ENCODE results near the gene GOLIM4.
"Not testable (repeated sequence)": the region's sequence is repeated elsewhere in the genome, so short reads cannot be mapped to it uniquely, and the experiment has no call there.

GOLIM4 gene

GRCh38 chr3:168047190-168047795 lies 48.4 kb downstream of the GOLIM4 start:
- DNase-seq (ENCODE audit: low spot score): peak; percentile 56

GRCh38 chr3:168044049-168044448 lies 51.7 kb downstream of the GOLIM4 start:
- DNase-seq (ENCODE audit: low spot score): no peak

- peak; percentile 60 for DNase-seq (ENCODE audit: low spot score)
Measured at GRCh38 chr3:168040607-168041208, 55.0 kb downstream of the GOLIM4 start.

GRCh38 chr3:168037020-168037419 lies 58.7 kb downstream of the GOLIM4 start:
- no peak for DNase-seq (ENCODE audit: low spot score)

GRCh38 chr3:168036619-168037018 lies 59.1 kb downstream of the GOLIM4 start:
- no peak for DNase-seq (ENCODE audit: low spot score)

GRCh38 chr3:168034152-168034928 lies 61.4 kb downstream of the GOLIM4 start:
- DNase-seq (ENCODE audit: low spot score): peak; percentile 38

- DNase-seq (ENCODE audit: low spot score): no peak
Measured at GRCh38 chr3:168030577-168030976, 65.1 kb downstream of the GOLIM4 start.

GRCh38 chr3:168029705-168030104 lies 66.0 kb downstream of the GOLIM4 start:
- no peak for DNase-seq (ENCODE audit: low spot score)

- DNase-seq (ENCODE audit: low spot score): no peak
Measured at GRCh38 chr3:168028086-168028485, 67.6 kb downstream of the GOLIM4 start.

GRCh38 chr3:168026764-168027163 lies 69.0 kb downstream of the GOLIM4 start:
- DNase-seq (ENCODE audit: low spot score): no peak

- no peak for DNase-seq (ENCODE audit: low spot score)
Measured at GRCh38 chr3:168025076-168025475, 70.6 kb downstream of the GOLIM4 start.

GRCh38 chr3:168024537-168024941 lies 71.2 kb downstream of the GOLIM4 start:
- DNase-seq (ENCODE audit: low spot score): no peak

- DNase-seq (ENCODE audit: low spot score): no peak
Measured at GRCh38 chr3:168021737-168022450, 73.8 kb downstream of the GOLIM4 start.

- not testable (repeated sequence) for DNase-seq (ENCODE audit: low spot score)
Measured at GRCh38 chr3:168011280-168011679, 84.4 kb downstream of the GOLIM4 start.

GRCh38 chr3:168006584-168006983 lies 89.1 kb downstream of the GOLIM4 start:
- no peak for DNase-seq (ENCODE audit: low spot score)

- no peak for DNase-seq (ENCODE audit: low spot score)
Measured at GRCh38 chr3:168003911-168004310, 91.8 kb downstream of the GOLIM4 start.

GRCh38 chr3:168002786-168003368 lies 92.8 kb downstream of the GOLIM4 start:
- no peak for DNase-seq (ENCODE audit: low spot score)

- DNase-seq (ENCODE audit: low spot score): no peak
Measured at GRCh38 chr3:168001244-168001643, 94.5 kb downstream of the GOLIM4 start.

GRCh38 chr3:167998253-167998652 lies 97.5 kb downstream of the GOLIM4 start:
- no peak for DNase-seq (ENCODE audit: low spot score)

- no peak for DNase-seq (ENCODE audit: low spot score)
Measured at GRCh38 chr3:167996514-167996913, 99.2 kb downstream of the GOLIM4 start.

GRCh38 chr3:167992381-167992780 lies 103.3 kb downstream of the GOLIM4 start:
- no peak for DNase-seq (ENCODE audit: low spot score)

- DNase-seq (ENCODE audit: low spot score): no peak
Measured at GRCh38 chr3:167991213-167991612, 104.5 kb downstream of the GOLIM4 start.
